Stimulated activated CD8-positive, alpha-beta memory T cell treated with anti-CD3 and anti-CD28 coated beads, Interleukin-12 subunit alpha, Interleukin-12 subunit beta, amount 100 ng/mL, for 24 hours (primary cell): Measurements from ENCODE around the gene RTTN.
"Not testable (repeated sequence)": the region's sequence is repeated elsewhere in the genome, so short reads cannot be mapped to it uniquely, and the experiment has no call there.

Experiments
- DNase-seq: peaks from one replicate; pipeline ENCODE4 v3.0.0-alpha.2; 2020; ENCODE audit errors: extremely low read depth

Gene RTTN

GRCh38 chr18:70154591-70155194, 50.8 kb downstream of the RTTN start:
- DNase-seq, result no peak

DNA sequence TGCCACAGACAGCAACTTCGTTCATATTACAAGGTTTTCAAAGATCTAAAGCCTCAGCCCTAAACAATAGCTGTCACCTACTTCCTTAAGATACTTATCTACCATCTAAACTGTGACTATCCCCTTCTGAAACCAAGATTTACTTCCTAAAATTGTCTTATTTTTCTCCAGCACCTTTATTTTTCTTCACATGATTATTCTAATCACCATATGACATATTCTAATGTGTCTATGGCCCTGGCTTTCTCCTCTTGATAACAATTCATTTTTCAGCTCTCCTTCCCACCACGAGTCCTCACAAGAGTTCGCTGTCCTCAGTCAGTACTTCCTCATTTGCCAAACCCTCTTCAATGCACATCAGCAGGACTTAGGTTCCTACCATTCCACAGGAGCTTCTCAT, 53.9 kb downstream of the RTTN start:
- DNase-seq, result no peak

DNA sequence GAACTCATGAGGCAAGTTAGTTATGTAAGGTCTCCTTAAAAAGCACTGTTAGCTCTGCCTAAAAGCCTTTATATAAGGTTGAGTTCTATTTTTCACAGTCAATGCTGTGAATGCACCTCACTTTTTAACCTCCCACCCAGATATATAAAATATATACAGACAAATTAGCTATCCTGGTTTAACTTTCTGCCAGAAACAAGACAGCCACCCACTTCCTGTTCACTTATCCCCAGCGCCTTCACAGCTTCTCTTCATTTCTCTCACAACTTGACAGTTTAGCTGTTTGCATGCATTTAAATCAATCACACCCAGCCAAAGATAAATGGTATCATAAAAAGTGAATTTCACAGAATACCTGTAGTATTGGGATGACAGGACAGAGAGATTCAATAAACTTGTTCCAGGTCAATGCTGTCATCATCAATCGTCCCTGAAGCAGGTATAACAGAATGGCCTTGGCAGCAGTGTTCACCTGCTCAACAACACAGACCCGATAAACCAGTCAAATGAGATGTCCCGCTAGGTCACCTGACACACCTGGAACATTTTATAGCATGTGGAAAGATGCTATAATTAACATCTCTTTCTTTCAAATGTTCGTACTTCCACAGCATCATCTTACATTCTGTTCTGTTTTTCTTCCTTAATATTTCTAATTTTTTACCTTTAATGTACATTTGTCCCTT, 55.7 kb downstream of the RTTN start:
- DNase-seq, result no peak

DNA sequence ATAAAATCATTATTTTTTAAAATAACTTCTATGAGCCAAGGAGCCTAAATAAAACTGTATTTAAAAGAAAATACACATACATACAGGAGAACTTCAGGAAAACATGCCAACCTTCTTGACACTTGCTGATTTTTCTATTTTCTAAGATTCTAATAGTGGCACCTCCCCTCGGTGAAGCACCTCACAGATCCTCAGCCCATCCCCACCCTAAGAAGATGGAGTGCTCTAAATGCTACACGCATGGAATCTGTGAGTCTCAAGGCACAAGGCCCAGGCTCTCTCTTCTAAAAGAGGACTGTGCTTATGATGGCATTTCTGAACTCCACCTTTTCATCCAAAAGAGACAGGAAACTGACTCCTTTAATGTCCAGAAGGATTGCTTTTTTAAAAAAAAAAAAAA, 56.3 kb downstream of the RTTN start:
- no peak for DNase-seq

GRCh38 chr18:70148039-70148938, 57.2 kb downstream of the RTTN start:
- DNase-seq, result no peak

DNA sequence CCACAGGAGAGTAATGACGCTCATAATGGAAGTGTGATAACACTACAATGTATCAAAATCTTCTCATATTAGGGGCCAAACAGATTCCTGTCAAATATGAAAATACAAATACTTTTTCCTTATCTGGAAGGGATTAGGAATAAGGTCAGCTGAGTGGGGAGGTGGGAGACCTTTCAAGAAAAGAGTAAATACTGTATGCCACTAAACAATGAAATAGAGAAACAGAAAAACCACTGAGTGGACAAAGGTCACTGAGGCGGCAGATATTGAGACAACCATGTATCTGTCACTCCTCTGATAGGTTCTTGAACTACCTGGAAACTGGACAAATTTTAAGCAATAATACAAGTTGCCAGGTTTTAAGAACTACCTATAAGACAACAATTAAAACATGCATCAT, 59.3 kb downstream of the RTTN start:
- DNase-seq, result no peak

- no peak for DNase-seq
Measured at GRCh38 chr18:70142001-70142400, 63.5 kb downstream of the RTTN start.

GRCh38 chr18:70139138-70139537, 66.3 kb downstream of the RTTN start:
- DNase-seq, result no peak

DNA sequence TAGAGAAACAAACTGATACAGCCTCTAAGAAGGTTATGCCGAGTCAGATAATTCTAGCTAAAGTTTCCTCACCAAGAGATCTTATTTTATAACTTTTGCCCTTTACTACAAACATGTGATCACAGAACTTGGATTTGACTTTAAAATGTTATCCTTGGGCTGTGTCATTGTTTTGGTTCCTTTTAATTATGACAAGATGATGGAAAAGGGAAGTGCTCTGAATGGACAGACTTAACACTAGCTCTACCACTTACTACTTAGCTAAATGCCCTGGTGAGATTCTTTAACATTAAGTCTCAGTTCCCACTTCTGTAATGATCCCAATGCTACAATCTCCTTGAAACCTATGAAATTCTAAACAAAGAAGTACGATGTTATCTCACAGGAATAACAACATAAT, 69.9 kb downstream of the RTTN start:
- no peak for DNase-seq

- no peak for DNase-seq
Measured at GRCh38 chr18:70132999-70133398, 72.5 kb downstream of the RTTN start.

GRCh38 chr18:70128271-70128670, 77.2 kb downstream of the RTTN start:
- DNase-seq, result no peak

DNA sequence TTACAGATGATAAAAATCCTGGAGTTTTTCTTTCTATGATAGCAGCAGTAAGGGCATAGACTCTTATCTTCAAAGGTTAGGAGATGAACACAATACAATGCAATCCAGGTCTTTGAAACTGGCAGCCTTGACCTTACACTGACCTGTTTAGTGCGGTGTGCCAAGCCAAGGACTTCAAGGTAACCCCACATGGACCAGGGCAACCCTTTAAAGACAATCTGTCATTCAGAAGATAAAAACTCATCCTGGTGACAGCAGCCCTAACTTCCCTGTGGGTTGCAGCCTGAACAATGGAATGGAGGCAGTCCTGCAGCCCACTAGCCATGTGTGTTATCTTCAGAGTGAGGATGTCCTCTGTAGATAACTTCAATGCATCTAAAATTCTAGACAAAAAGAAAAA, 78.1 kb downstream of the RTTN start:
- no peak for DNase-seq

- no peak for DNase-seq
Measured at GRCh38 chr18:70126832-70127231, 78.7 kb downstream of the RTTN start.

DNA sequence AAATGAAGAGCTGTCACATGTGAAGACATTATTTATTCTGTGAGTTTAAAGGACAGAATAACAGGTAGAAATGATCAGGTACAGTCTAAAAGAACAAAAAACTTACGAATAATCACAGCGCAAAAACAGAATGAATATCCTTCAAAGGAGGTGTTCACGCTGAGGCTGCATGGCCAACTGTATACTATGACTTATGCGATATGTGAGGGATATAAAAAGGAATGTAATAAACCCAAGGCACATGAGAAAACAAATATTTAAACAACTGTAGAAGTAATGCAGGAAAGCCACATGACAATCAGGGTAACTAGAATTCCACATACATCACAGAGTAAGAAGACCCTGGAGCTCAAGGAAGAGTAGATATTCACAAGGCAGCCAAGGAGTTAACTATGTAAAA, 81.3 kb downstream of the RTTN start:
- DNase-seq, result no peak

GRCh38 chr18:70121842-70122241, 83.6 kb downstream of the RTTN start:
- DNase-seq, result no peak

DNA sequence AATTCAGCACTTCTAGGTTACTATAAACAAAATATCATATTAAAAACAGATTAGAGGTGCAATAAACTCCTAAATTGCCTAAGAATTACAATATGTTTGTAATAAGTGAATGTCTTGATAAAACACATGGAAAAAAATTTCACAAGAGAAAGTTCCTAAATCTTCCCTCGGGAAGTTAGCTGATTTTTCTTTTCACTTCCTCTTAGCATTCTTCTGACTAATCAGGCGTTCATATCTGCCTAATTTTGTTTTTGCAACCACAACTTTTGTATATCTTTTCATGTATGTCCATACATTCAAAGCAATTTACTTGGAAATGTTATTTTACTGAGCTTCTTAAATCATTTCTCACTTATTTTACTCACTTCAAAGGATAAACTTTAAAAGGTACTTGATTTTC, 88.5 kb downstream of the RTTN start:
- DNase-seq, result no peak

DNA sequence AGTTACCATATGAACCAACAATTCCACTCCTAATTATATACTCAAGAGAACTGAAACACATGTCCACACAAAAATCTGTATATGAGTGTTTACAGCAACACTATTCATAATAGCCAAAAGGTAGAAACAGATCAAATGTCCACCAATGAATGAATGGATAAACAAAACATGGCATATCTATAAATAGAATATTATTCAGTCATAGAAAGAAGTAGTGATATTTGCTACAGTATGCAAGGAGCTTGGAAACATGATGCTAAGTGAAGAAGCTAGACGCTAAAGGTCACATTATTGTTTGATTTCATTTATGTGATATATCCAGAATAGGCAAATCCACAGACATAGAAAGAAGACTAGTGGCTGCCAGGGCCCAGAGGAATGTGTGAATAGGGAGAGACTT, 92.0 kb downstream of the RTTN start:
- DNase-seq, result no peak

GRCh38 chr18:70110678-70111077, 94.8 kb downstream of the RTTN start:
- no peak for DNase-seq

- DNase-seq, result no peak
Measured at GRCh38 chr18:70107091-70107490, 98.4 kb downstream of the RTTN start.

- DNase-seq, result not testable (repeated sequence)
Measured at GRCh38 chr18:70102854-70103253, 102.6 kb downstream of the RTTN start.

GRCh38 chr18:70089858-70090257, 115.6 kb downstream of the RTTN start:
- no peak for DNase-seq

- DNase-seq, result no peak
Measured at GRCh38 chr18:70086085-70086484, 119.4 kb downstream of the RTTN start.

- DNase-seq, result no peak
Measured at GRCh38 chr18:70085641-70086040, 119.8 kb downstream of the RTTN start.
